Neural progenitor cell (in vitro differentiated cells): ENCODE results near the gene MRPS22.

Experiments
- EZH2phosphoT487 ChIP-seq: fragments of 200-600 bp; sonication (generic); IDR thresholded peaks from 2 replicates; pipeline ENCODE4 v1.6.1; 2017; ENCODE audit warnings: antibody characterized with exemption
- TF ChIP-seq, protein P1 (sequence below): fragments of 200-600 bp; sonication (generic); IDR thresholded peaks from 2 replicates; pipeline ENCODE4 v1.5.1; 2017; ENCODE audit warnings: antibody characterized with exemption, mild to moderate bottlenecking

DNA sequence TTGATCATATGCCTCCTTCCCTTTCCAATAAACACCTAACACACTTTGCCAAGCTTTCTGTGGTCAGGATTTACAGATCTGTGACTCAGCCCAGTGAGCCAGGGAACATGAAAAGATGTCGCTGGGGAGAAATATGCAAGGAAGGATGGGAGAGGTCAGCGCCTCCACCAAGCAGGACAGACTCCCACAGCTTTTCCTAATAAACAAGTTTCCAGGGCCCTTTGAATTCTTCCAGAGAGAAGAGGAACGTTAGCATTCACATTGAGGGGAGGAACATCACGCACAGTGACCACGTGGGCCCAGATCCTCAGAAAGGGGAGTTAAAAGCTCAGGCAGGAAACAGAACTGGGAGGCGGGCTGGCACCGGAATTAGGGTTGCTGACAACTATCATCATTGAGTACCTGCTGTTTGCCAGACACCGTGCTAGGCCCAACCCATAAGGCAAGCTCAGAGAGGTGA lies 33.3 kb upstream of the MRPS22 start:
- TF ChIP-seq, protein P1, sequence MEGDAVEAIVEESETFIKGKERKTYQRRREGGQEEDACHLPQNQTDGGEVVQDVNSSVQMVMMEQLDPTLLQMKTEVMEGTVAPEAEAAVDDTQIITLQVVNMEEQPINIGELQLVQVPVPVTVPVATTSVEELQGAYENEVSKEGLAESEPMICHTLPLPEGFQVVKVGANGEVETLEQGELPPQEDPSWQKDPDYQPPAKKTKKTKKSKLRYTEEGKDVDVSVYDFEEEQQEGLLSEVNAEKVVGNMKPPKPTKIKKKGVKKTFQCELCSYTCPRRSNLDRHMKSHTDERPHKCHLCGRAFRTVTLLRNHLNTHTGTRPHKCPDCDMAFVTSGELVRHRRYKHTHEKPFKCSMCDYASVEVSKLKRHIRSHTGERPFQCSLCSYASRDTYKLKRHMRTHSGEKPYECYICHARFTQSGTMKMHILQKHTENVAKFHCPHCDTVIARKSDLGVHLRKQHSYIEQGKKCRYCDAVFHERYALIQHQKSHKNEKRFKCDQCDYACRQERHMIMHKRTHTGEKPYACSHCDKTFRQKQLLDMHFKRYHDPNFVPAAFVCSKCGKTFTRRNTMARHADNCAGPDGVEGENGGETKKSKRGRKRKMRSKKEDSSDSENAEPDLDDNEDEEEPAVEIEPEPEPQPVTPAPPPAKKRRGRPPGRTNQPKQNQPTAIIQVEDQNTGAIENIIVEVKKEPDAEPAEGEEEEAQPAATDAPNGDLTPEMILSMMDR: no peak
- no peak for TF ChIP-seq EZH2phosphoT487
